OCI-LY7 (cell line): ENCODE results near the gene GLS. TPM values are rescaled to one million over a fixed set of nuclear protein-coding genes. Genes with fewer than 3 reads are reported as not detected.

Experiments
- BruUV-seq: library from RNA; stranded (reverse); fragments of 400-500 nt; replicated peaks from 2 replicates; lab custom pipeline; 2021; lab: Mats Ljungman, UMichigan
- CTCF ChIA-PET: fragments of 300-600 bp; sonication (Branson Sonifier 250); formaldehyde crosslinking; loops from one replicate; lab custom pipeline; 2022; ENCODE audit warnings: antibody characterized with exemption; ENCODE audit not compliant: unreplicated experiment; lab: Charles Lee
- POLR2A ChIA-PET: fragments of 300-600 bp; sonication (Branson Sonifier 250); formaldehyde crosslinking; loops from one replicate; lab custom pipeline; 2022; ENCODE audit warnings: antibody characterized with exemption; lab: Charles Lee
- DNase-seq: peaks from one replicate; pipeline ENCODE4 v3.0.0-alpha.2; 2015; ENCODE audit warnings: low spot score
- H2AFZ ChIP-seq: fragments of 200-600 bp; sonication (generic), shearing (Covaris generic); 2 replicates; pipeline ENCODE4 v1.6.1; 2014; ENCODE audit warnings: mild to moderate bottlenecking, antibody characterized with exemption, low read length, moderate library complexity
- H3K27ac ChIP-seq: fragments of 200-600 bp; sonication (generic); 2 replicates; pipeline ENCODE4 v1.5.1; 2014; ENCODE audit warnings: mixed run types, low read depth, mild to moderate bottlenecking, moderate library complexity, low read length, inconsistent platforms; ENCODE audit not compliant: poor library complexity, severe bottlenecking
- H3K36me3 ChIP-seq: fragments of 200-600 bp; sonication (generic); 2 replicates; pipeline ENCODE4 v1.6.1; 2014; ENCODE audit warnings: mild to moderate bottlenecking, antibody characterized with exemption, low read length, moderate library complexity, mixed read lengths; ENCODE audit not compliant: insufficient read depth
- H3K4me1 ChIP-seq: fragments of 200-600 bp; sonication (generic); 2 replicates; pipeline ENCODE4 v1.5.1; 2014; ENCODE audit warnings: mild to moderate bottlenecking, low read length; ENCODE audit not compliant: insufficient read depth, poor library complexity, severe bottlenecking
- H3K4me2 ChIP-seq: fragments of 200-600 bp; sonication (generic); 2 replicates; pipeline ENCODE4 v1.6.1; 2014; ENCODE audit warnings: mild to moderate bottlenecking, low read length
- H3K4me3 ChIP-seq: fragments of 200-600 bp; sonication (generic); 2 replicates; pipeline ENCODE4 v1.5.1; 2014; ENCODE audit warnings: mild to moderate bottlenecking, low read depth, low read length; ENCODE audit not compliant: poor library complexity, severe bottlenecking
- H3K79me2 ChIP-seq: fragments of 200-600 bp; sonication (generic); 2 replicates; pipeline ENCODE4 v1.6.1; 2016; ENCODE audit warnings: low read depth, mild to moderate bottlenecking, low read length, moderate library complexity, mixed read lengths; ENCODE audit not compliant: insufficient read depth
- H3K9me2 ChIP-seq: fragments of 200-600 bp; sonication (generic); 2 replicates; pipeline ENCODE4 v1.6.1; 2016; ENCODE audit warnings: mild to moderate bottlenecking, low read length, mixed read lengths; ENCODE audit not compliant: insufficient read depth
- H3K9me3 ChIP-seq: fragments of 200-600 bp; sonication (generic); 2 replicates; pipeline ENCODE4 v1.6.1; 2014; ENCODE audit warnings: mild to moderate bottlenecking, mixed run types, low read length, mixed read lengths
- H4K20me1 ChIP-seq: fragments of 200-600 bp; sonication (generic); 2 replicates; pipeline ENCODE4 v1.6.1; 2014; ENCODE audit warnings: mild to moderate bottlenecking, antibody characterized with exemption, low read length, moderate library complexity, mixed read lengths; ENCODE audit not compliant: insufficient read depth
- EZH2phosphoT487 ChIP-seq: fragments of 200-600 bp; sonication (generic); IDR thresholded peaks from 2 replicates; pipeline ENCODE4 v1.6.1; 2018; ENCODE audit warnings: low read depth, borderline replicate concordance, mild to moderate bottlenecking, mixed run types, antibody characterized with exemption, low read length, moderate library complexity, mixed read lengths
- intact Hi-C: fragments of 100-400 bp; cut with micrococcal nuclease; formaldehyde crosslinking; loops from one replicate; pipeline ENCODE4 v1.10.0; 2022; ENCODE audit not compliant: unreplicated experiment
- total RNA-seq, 2 experiments: library from RNA; depleted of rRNA in 1 of 2; stranded (reverse); fragments of >200 nt in 1 of 2; shearing (Covaris generic) in 1 of 2; gene quantifications; 2 replicates each; pipeline ENCODE4 v1.2.3, GENCODE V29; 2014 to 2022
- TF ChIP-seq, protein P1 (sequence below): fragments of 200-600 bp; sonication (generic); conservative IDR thresholded peaks from 2 replicates; pipeline ENCODE4 v1.5.1; 2014; ENCODE audit warnings: mild to moderate bottlenecking, antibody characterized with exemption, low read length, moderate library complexity, mixed read lengths

Gene GLS
- total RNA-seq, 2 experiments from 2014 or later, result 102 to 103 TPM

DNA sequence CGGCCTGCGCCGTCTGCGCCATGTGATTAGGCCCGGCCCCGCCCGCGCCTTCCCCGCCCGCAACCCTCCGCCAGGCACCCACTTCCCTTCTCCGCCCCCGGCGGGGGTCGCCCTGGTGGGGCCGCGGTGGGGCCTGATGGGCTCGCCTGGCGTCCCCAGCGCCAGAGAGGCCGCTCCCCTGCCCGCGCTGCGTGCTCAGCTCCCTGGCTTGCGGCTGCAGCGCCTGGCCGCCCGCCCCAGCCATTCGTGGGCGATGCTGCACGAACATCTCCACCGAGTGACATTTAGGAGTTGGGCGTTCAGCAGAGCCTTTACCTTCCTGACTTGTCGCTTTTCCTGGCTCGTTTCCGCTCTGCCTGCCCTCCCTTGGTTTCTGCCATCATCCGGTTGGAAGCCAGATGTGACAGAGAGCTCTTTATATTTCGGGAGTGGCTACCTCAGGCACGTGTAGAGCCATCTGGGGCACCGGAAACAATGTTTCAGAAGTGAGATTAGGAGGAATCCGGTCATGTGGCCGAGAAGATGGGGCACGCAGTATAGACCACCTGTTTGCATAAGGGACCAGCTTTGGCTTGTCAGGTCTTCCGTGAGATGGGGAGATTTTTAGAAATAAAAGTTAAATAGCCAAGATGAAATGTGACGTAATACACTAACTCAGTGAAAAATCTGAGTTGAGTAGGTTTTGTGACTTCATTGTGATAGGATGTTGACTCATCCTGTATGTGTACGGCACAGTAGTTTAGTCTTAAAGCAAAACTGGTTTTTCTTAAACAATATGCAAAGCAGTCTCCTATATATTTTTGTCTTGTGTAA is 1.2 kb downstream of the GLS start:
- peak overlapping the region; percentile 95 for H3K4me2 ChIP-seq
- H3K4me1 ChIP-seq, result peaks cover 28% of the 10 kb centered on the region
- no peaks in the 10 kb centered on the region for H3K9me2 ChIP-seq
- peaks cover 34% of the 10 kb centered on the region for H3K36me3 ChIP-seq
- POLR2A ChIA-PET, result interaction anchor here (0.6 to 3.0 kb wide), 11 partner anchors 8 to 796 kb away, joined by 3 to 35 read pairs (median 4); partner anchors contain the start of gene NABP1
- peak overlapping the region; percentile 87 for H3K27ac ChIP-seq
- H4K20me1 ChIP-seq, result peaks cover 34% of the 10 kb centered on the region
- H2AFZ ChIP-seq, result peak overlapping the region; percentile 55; the same call in 1 of the 2 replicates
- DNase-seq, result peak; percentile 91
- peak overlapping the region; percentile 84 for H3K4me3 ChIP-seq
- TSS peak; percentile 62 for BruUV-seq
- CTCF ChIA-PET, result interaction anchor here (0.5 kb wide), 1 partner anchor 1093 kb away, joined by 3 read pairs; no protein-coding TSS in a partner anchor
- H3K9me3 ChIP-seq, result no peaks in the 10 kb centered on the region
- H3K79me2 ChIP-seq, result peaks cover 52% of the 10 kb centered on the region
- intact Hi-C loops, result loop anchor here (2.0 to 5.0 kb wide), 5 partner anchors 139 to 1440 kb away; partner anchors contain the start of genes MFSD6, NABP1, NEMP2 and WDR75
- TF ChIP-seq EZH2phosphoT487, result no peak
- TF ChIP-seq, protein P1, sequence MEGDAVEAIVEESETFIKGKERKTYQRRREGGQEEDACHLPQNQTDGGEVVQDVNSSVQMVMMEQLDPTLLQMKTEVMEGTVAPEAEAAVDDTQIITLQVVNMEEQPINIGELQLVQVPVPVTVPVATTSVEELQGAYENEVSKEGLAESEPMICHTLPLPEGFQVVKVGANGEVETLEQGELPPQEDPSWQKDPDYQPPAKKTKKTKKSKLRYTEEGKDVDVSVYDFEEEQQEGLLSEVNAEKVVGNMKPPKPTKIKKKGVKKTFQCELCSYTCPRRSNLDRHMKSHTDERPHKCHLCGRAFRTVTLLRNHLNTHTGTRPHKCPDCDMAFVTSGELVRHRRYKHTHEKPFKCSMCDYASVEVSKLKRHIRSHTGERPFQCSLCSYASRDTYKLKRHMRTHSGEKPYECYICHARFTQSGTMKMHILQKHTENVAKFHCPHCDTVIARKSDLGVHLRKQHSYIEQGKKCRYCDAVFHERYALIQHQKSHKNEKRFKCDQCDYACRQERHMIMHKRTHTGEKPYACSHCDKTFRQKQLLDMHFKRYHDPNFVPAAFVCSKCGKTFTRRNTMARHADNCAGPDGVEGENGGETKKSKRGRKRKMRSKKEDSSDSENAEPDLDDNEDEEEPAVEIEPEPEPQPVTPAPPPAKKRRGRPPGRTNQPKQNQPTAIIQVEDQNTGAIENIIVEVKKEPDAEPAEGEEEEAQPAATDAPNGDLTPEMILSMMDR, result 0 out of 2 replicates have a peak, but pooled peaks have one; percentile 14

DNA sequence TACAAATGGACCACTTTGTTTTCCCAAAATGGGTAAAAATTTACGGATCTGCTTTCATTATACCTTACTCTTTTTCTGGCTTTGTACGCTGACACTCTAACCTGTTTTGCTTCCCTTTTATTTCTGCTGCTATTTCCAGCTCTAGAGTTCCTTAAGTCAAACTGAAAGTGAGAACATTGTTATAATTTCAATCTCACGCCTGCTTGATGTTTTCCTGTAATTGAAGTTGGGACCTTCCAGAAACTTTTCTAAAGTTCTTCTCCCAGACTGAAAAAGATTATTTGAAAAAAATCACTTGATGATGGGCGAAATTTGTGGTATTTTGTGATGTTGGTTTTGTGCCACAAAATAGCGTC is 1.8 kb downstream of the GLS start:
- Histone ChIP-seq H3K9me2 (no peaks in the 10 kb centered on the region), H3K4me1 (peaks cover 33% of the 10 kb centered on the region), H3K27ac (peak overlapping the region; percentile 87), H3K36me3 (peaks cover 40% of the 10 kb centered on the region), H3K79me2 (peaks cover 58% of the 10 kb centered on the region), H2AFZ (peak overlapping the region; percentile 55; the same call in 1 of the 2 replicates), H3K4me3 (peak overlapping the region; percentile 84), H3K4me2 (peak overlapping the region; percentile 95), H3K9me3 (no peaks in the 10 kb centered on the region), H4K20me1 (peaks cover 40% of the 10 kb centered on the region)
- no peak for DNase-seq
- POLR2A ChIA-PET, result interaction anchor here (0.6 to 3.0 kb wide), 7 partner anchors 8 to 795 kb away, joined by 3 to 35 read pairs (median 4); partner anchors contain the start of gene NABP1
- no peak for TF ChIP-seq EZH2phosphoT487
- TF ChIP-seq, protein P1, result no peak
- BruUV-seq, result no TSS peak
- CTCF ChIA-PET, result no interaction called here
- intact Hi-C loops, result loop anchor here (5.0 kb wide), 4 partner anchors 350 to 1440 kb away; partner anchors contain the start of genes MFSD6, NABP1, NEMP2 and WDR75
